NCI-H1930 (cell line): ENCODE results near the gene APC2.
"Not testable (repeated sequence)": the region's sequence is repeated elsewhere in the genome, so short reads cannot be mapped to it uniquely, and the experiment has no call there.

ENCODE experiments used
- DNase-seq, 2 experiments: peaks; one replicate each; lab custom pipeline; 2025; lab: John Stamatoyannopoulos, UW

The APC2 gene

GRCh38 chr19:1511318-1512317 is 61.7 kb downstream of the APC2 start:
- DNase-seq, result no peak

DNA sequence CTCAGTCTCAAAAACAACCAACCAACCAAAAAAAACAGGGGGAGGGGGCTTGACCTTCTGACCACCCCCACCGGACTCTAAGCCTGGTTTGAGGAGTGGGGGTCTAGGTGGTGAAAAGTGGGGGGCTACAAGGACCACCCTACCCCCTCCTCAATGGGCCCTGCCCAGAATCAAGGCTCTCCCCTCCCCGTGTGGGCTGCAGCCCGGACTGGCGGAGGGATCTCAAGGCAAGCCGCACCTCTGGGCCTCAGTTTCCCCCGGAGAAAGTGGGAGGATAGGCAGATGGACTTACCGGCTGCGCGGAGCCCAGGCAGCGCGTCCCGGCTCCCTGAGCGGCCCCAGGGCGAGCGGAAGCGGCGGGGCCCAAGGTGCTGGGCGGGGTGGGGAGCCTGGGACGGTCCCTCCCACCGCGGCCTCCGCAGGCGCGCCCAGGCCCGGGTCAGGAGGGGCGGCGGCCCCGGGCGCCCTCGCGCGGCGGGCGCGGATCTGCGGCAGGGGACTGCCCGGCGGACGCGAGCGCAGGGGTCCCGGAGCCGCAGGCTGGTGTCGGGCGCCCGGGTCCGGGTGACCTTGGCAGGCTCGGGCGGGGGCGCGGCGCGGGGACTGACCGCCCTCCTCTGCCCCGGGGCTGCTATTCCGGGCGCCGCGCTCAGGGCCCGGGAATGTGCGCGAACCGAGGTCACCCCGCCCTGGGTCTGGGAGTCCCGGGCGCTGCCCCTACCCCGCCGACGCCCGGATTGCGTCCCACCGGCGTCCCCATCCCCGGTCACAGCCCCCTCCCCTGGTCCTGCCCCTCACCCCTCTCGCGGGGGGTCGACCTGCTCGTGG is 63.0 kb downstream of the APC2 start, which contains the start of gene ADAMTSL5:
TSS of gene ADAMTSL5 (minus strand) at position 349 of the 828 bp plus-strand sequence. CDS start 2,076 bp downstream, outside the sequence.
- peak in 1 of 2 experiments; percentile 22 for DNase-seq

GRCh38 chr19:1513499-1514294 is 63.8 kb downstream of the APC2 start:
- DNase-seq, result no peak

DNA sequence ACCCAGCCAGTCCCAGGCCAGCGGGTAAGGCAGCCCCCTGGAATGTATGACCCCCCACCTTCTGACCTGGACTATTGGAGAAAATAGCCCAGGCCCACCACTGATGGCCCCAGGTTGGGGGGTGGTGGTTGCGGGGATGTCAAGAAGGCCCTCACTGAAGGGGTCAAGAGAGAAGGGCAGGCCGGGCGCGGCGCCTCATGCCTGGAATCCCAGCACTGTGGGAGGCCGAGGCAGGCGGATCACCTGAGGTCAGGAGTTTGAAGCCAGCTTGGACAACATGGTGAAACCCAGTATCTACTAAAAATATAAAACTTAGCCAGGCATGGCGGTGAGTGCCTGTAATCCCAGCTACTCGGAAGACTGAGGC is 64.4 kb downstream of the APC2 start:
- DNase-seq, result no peak

GRCh38 chr19:1514986-1515721 is 65.2 kb downstream of the APC2 start:
- no peak for DNase-seq

GRCh38 chr19:1516395-1516753 is 66.5 kb downstream of the APC2 start:
- DNase-seq, result no peak

GRCh38 chr19:1518471-1518870 is 68.5 kb downstream of the APC2 start:
- no peak for DNase-seq

GRCh38 chr19:1519802-1520201 is 69.9 kb downstream of the APC2 start:
- not testable (repeated sequence) for DNase-seq

GRCh38 chr19:1520203-1520780 is 70.4 kb downstream of the APC2 start:
- no peak for DNase-seq

DNA sequence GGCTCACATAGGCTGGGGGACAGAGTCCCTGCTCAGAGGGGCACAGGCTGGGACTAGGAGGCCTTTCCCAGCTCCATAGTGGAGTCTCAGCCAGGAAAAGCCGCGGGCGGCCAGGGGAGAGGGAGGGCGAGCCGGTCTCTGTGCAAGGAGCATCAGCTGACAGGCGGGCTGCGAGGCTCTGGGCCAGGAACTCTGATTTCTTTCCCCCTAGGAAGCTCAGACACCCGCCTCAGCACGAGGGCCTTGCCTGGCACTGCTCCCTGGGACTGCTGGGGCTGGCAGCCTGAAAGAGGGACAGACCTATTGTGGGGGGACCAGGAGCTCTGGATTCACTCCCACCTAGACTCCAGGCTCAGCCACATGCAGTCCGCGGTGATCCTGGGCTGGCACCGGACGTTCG is 71.7 kb downstream of the APC2 start:
- no peak for DNase-seq

GRCh38 chr19:1522061-1522460 is 72.1 kb downstream of the APC2 start:
- DNase-seq, result no peak

- DNase-seq, result no peak
These were observed 72.9 kb downstream of the APC2 start for GRCh38 chr19:1522838-1523237.
